K562 (cell line): ENCODE measurements around the gene CBLC.

Experiments used
- CBX8 ChIP-seq: fragments of 200-600 bp; sonication (generic); IDR thresholded peaks from 2 replicates; pipeline ENCODE4 v1.6.1; 2012; ENCODE audit warnings: borderline replicate concordance, mixed run types, low read depth, mild to moderate bottlenecking, moderate library complexity, mixed read lengths, low read length, control low read depth, inconsistent platforms; ENCODE audit not compliant: poor library complexity, severe bottlenecking; ENCODE audit errors: extremely low read depth
- EGR1 ChIP-seq: fragments of 450-650 bp; conservative IDR thresholded peaks from 2 replicates; pipeline ENCODE4 v1.6.1; 2017; ENCODE audit warnings: mild to moderate bottlenecking
- ELK1 ChIP-seq: sonication (generic); formaldehyde crosslinking; IDR thresholded peaks from 2 replicates; pipeline ENCODE4 v1.8.1; 2022; ENCODE audit warnings: missing genetic modification reagents
- ETV5 ChIP-seq: sonication (generic); formaldehyde crosslinking; IDR thresholded peaks from 2 replicates; pipeline ENCODE4 v1.4.0; 2020; ENCODE audit warnings: low read depth, mild to moderate bottlenecking, missing genetic modification reagents
- FOXM1 ChIP-seq, 2 experiments: fragments of 450-650 bp in 1 of 2; sonication (generic) in 1 of 2; formaldehyde crosslinking in 1 of 2; IDR thresholded peaks; 2 replicates each; pipeline versions ENCODE4 v1.6.1 to v1.9.0; 2017 to 2022; ENCODE audit warnings: low read depth in 2 of 2, mild to moderate bottlenecking in 2 of 2, missing genetic modification reagents in 1 of 2, moderate library complexity in 1 of 2
- HDAC6 ChIP-seq: IDR thresholded peaks from 2 replicates; pipeline ENCODE4 v1.6.1; 2012; ENCODE audit warnings: low read depth, mild to moderate bottlenecking, control low read depth, inconsistent platforms, low read length, moderate library complexity
- POLR2A ChIP-seq: fragments of 450-650 bp; conservative IDR thresholded peaks from 2 replicates; pipeline ENCODE4 v1.6.1; 2016
- RAD21 ChIP-seq, 2 experiments: fragments of 250-450 bp in 1 of 2; fragments of 450-650 bp in 1 of 2; sonication (Bioruptor Pico) in 1 of 2; formaldehyde crosslinking in 1 of 2; IDR thresholded peaks in 1 of 2; conservative IDR thresholded peaks in 1 of 2; 2 replicates each; pipeline versions ENCODE4 v1.4.0 to v1.8.0; 2020 to 2022; ENCODE audit warnings: mild to moderate bottlenecking in 2 of 2, moderate library complexity in 1 of 2
- SP2 ChIP-seq: IDR thresholded peaks from 2 replicates; pipeline ENCODE4 v1.6.1; 2011; ENCODE audit warnings: mild to moderate bottlenecking, low read depth, low read length, moderate library complexity; ENCODE audit not compliant: poor library complexity, severe bottlenecking; ENCODE audit errors: extremely low read depth
- ZNF133 ChIP-seq: fragments of 250-450 bp; sonication (Bioruptor Pico); IDR thresholded peaks from 2 replicates; pipeline ENCODE4 v1.4.0; 2020; ENCODE audit warnings: mild to moderate bottlenecking
- ZNF24 ChIP-seq: fragments of 450-650 bp; IDR thresholded peaks from 2 replicates; pipeline ENCODE4 v1.6.1; 2016
- ZNF274 ChIP-seq: IDR thresholded peaks from 2 replicates; pipeline ENCODE4 v1.6.1; 2011; ENCODE audit warnings: low read depth, mild to moderate bottlenecking, low read length, moderate library complexity, borderline replicate concordance
- ZNF311 ChIP-seq: fragments of 250-450 bp; sonication (Bioruptor Pico); IDR thresholded peaks from 2 replicates; pipeline ENCODE4 v1.4.0; 2020; ENCODE audit warnings: mild to moderate bottlenecking, moderate library complexity

DNA sequence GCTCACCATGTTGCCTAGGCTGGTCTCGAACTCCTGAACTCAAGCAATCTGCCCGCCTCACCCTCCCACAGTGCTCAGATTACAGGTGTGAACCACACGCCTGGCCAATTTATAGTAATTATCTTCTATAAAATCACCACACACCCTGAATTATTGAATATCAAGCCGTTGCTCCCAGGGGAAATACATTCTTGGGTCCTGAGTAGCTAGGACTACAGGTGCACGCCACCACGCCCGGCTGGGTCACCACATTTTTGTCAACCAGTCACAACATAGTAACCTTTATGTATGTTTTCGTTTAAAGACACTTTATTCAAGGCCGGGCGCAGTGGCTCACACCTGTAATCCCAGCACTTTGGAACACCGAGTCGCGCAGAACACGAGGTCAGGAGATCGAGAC lies 8.3 kb downstream of the CBLC start:
- TF ChIP-seq POLR2A: no peak
- no peak for TF ChIP-seq ZNF133 (CRISPR knock-in tag)
- no peak for TF ChIP-seq ELK1 (CRISPR knock-in tag)
- no peak for TF ChIP-seq ETV5 (CRISPR knock-in tag)
- no peak for TF ChIP-seq HDAC6
- TF ChIP-seq SP2: no peak
- TF ChIP-seq ZNF274: no peak
- no peak for TF ChIP-seq CBX8
- TF ChIP-seq EGR1: no peak
- TF ChIP-seq RAD21 (CRISPR knock-in tag; conservative IDR thresholded peaks at IDR 0.05 in 1 of 2, IDR thresholded peaks at IDR 0.05 in 1 of 2): no peak
- TF ChIP-seq ZNF24: no peak
- TF ChIP-seq FOXM1 (IDR thresholded peaks at IDR 0.05; ENCODE audit: low read depth): no peak
- TF ChIP-seq FOXM1 (CRISPR knock-in tag; IDR thresholded peaks at IDR 0.05; ENCODE audit: low read depth): no peak
- TF ChIP-seq ZNF311 (CRISPR knock-in tag): no peak
